Measurements from ENCODE around the gene PSMB3. TPM values are rescaled to one million over a fixed set of nuclear protein-coding genes. Genes with fewer than 3 reads are reported as not detected.

PSMB3 gene
- total RNA-seq, 1 experiment from 2014 or later, result 273 TPM

GRCh38 chr17:38799501-38800236 lies 47.1 kb downstream of the PSMB3 start, which contains the start of gene PIP4K2B (continued):
- TF ChIP-seq ATF6 (CRISPR knock-in tag; IDR thresholded peaks at IDR 0.05) (no peak), ATF2 (CRISPR knock-in tag; IDR thresholded peaks at IDR 0.05; ENCODE audit: borderline replicate concordance, low read depth) (no peak), PRRX2 (CRISPR knock-in tag; IDR thresholded peaks at IDR 0.05) (peak; percentile 74; the same call in 1 of the 2 replicates), ZNF232 (CRISPR knock-in tag; IDR thresholded peaks at IDR 0.05) (no peak), ZBTB21 (CRISPR knock-in tag; IDR thresholded peaks at IDR 0.05; ENCODE audit: borderline replicate concordance) (no peak), ZNF532 (CRISPR knock-in tag; IDR thresholded peaks at IDR 0.05; ENCODE audit: borderline replicate concordance) (no peak), CREM (CRISPR knock-in tag; IDR thresholded peaks at IDR 0.05) (no peak; the same call in 1 of the 2 replicates), NR2C2 (CRISPR knock-in tag; IDR thresholded peaks at IDR 0.05) (no peak), TCF7 (CRISPR knock-in tag; IDR thresholded peaks at IDR 0.05; ENCODE audit: low read depth) (no peak), FOXP4 (CRISPR knock-in tag; IDR thresholded peaks at IDR 0.05) (no peak), FOXK1 (CRISPR knock-in tag; IDR thresholded peaks at IDR 0.05) (peak; percentile 65; the same call in 1 of the 2 replicates), OVOL2 (CRISPR knock-in tag; IDR thresholded peaks at IDR 0.05; ENCODE audit: borderline replicate concordance) (no peak), USF1 (CRISPR knock-in tag; IDR thresholded peaks at IDR 0.05) (peak; percentile 56; the same call in 1 of the 2 replicates), E2F5 (CRISPR knock-in tag; IDR thresholded peaks at IDR 0.05) (0 out of 2 replicates have a peak, but pooled peaks have one; percentile 22), SMAD3 (CRISPR knock-in tag; IDR thresholded peaks at IDR 0.05; ENCODE audit: borderline replicate concordance) (0 out of 2 replicates have a peak, but pooled peaks have one; percentile 66), ESRRA (CRISPR knock-in tag; IDR thresholded peaks at IDR 0.05; ENCODE audit: borderline replicate concordance) (peak; percentile 25; the same call in 1 of the 2 replicates), ZNF219 (CRISPR knock-in tag; IDR thresholded peaks at IDR 0.05; ENCODE audit: borderline replicate concordance) (no peak), ZNF671 (CRISPR knock-in tag; IDR thresholded peaks at IDR 0.05) (peak; percentile 44; the same call in 1 of the 2 replicates), ARID4B (CRISPR knock-in tag; IDR thresholded peaks at IDR 0.05; ENCODE audit: borderline replicate concordance) (no peak; the same call in 1 of the 2 replicates)

All from WTC11 (cell line).